Smooth muscle cell of the brain vasculature (primary cell): ENCODE measurements around the gene CA9.

Experiments
- DNase-seq: peaks from one replicate; pipeline ENCODE4 v3.0.0-alpha.2; 2012; ENCODE audit warnings: low read depth, low spot score

Gene CA9

DNA sequence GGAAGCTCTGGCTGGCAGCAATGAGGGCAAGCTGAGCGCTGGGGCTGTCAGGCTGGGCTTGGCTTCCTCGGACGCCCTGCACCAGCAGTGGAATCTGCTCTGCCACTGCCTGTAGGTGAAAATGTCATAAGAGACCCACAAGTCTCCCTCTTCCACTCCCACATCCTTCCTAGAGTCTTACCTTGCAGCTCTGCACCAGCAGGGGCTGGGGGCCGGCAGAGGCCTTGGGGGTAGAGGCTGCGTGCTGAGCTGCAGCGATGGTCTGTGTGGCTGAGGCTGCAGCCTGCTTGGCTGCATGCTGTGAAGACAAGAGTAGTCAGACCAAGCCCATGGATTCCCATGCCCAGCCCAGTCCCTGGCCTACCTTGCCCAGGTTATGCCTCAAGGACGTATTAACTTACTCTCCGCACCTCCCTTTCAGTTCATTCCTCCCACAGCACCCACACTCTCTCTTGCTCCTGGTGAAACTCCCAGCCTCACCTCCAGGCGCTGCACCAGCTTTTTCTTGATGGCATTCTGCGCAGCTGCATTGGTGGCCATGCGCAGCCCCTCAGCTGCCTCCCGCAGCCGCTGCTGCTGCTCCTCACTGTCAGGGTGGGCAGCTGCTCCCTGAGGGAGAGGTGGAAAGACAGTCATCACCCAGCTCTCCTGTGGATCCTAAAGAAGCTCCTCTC lies 41.0 kb downstream of the CA9 start:
- no peak for DNase-seq

- no peak for DNase-seq
These were observed 42.5 kb downstream of the CA9 start for GRCh38 chr9:35716230-35716629.

DNA sequence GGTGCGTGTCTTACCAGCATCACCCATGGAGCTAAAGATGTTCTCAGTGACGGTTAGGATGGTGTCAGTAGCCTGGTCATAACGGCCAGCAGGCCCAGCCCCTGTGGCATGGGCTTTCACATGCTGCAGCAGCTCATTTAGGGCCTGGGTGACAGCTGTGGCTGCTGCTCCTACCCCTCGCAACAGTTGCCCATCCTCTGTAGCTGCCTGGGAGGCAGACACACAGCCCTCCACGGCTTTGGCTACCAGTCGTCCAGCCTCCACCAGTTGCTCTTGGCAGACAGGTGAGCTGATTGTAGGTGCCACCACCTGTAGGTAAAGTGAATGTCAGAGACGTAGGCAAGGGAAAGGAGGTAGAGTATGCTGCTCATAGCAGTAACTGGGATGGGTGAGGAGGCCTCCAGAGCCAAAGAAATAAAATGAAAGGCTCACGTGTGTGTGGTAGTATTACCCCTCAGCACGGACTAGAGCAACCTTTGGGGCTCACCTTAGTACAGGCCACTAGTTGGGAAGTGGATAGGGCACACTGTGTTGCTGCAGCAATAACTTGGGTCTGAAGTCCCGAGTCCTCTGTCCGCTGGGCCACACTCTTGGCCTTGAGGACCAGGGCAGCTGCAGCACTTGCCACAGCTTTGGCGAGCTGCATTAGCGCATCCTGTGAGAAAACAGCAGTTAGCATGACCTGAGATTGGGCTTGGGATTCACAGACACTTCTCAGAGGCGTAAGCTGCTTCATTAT lies 43.6 kb downstream of the CA9 start:
- DNase-seq, result no peak

DNA sequence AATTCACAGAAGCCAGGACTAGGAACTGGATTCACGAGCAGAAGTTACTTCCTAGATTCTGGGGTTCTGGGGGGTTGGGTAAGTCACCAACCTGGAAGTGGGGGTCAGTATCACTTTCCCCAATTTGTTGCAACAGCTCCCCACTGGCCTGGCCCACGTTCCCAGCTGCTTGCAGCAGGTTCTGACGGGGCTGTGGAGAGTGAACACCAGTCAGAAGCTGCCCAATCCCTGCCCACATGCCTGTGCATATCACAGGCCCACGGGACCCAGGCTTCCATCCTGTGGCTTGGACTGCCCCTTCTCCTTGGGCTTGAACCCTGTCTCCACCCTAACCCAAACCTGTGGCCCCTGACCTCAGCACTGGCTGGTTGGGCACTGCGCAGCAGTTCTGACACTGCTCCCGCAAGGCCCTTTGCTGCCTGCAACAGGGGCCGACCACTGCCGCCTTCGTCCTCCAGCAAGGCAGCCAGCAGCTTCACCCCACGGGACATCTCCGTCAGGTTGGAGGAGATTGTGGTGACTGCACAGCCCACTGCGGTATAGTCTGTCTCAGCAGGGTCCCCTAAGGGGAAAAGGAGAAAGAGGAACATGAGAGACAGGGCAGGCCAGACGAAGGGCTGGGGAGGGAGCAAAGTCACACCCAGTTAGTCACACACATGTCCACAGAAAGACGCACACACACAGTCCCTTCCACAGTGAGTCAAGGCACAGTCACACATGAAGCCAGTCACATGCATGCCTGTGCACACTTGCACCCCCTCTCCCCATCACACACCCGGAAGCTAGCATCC lies 45.2 kb downstream of the CA9 start:
- DNase-seq, result no peak

DNA sequence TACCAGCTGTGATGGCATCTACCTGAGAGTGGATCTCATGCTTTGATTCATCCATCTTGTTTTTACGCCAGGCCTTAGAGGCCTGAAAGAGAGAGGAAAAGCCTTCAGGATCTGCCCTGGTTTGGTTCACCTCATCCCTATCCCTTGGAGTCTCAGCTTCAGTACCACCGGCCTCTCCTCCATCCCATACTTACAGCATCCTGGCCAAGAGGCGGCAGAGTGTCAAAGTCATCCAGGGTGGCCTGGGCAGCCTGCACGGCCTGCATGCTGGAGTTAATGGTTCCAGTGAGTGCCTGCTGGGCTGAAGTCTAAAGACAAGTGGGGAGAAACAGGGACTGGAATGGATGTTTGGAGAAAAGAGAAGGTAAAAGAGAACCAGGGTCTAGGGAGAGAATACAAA lies 45.8 kb downstream of the CA9 start:
- no peak for DNase-seq

- DNase-seq, result no peak
These were observed 49.7 kb downstream of the CA9 start for GRCh38 chr9:35723426-35723825.

- no peak for DNase-seq
These were observed 50.2 kb downstream of the CA9 start for GRCh38 chr9:35723908-35724307.

- no peak for DNase-seq
These were observed 51.6 kb downstream of the CA9 start for GRCh38 chr9:35725362-35725761.

DNA sequence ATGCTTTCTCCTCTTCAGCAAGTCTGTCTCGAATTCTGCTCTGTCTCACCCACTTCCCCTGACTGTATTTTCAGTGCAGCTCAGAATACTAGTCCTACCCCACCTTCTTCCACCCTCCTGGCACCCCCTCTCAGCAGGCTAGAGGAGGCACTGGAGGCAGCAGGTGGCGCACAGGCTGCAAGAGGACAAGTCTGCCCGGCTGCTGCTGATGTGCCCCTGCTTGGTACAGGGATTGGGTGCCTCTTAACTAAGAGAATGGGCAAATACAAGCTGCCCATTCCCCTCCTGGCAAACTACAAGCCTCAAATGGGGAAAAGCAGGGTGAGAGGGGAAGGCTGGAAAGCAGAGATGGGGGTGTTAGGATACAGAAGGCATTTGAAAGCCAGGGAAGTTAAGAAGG lies 53.2 kb downstream of the CA9 start:
- no peak for DNase-seq

DNA sequence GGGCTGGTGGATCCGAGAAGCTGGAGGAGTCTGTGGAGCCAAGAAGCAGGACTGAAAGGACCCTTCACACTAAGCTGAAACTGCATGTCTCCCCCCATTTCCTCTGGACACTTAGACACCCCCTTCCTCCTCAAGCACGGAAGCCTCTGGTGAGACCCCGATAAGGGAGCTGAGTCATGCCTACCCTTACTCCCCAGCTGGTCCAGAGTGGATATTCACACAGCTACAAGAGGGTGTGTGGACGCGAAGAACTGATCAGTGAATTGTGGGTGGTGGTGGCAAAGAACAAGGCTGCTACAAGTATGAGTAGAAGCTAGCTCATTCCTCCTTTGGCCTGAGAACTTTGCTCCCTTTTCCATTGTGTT lies 53.9 kb downstream of the CA9 start:
- DNase-seq, result no peak

DNA sequence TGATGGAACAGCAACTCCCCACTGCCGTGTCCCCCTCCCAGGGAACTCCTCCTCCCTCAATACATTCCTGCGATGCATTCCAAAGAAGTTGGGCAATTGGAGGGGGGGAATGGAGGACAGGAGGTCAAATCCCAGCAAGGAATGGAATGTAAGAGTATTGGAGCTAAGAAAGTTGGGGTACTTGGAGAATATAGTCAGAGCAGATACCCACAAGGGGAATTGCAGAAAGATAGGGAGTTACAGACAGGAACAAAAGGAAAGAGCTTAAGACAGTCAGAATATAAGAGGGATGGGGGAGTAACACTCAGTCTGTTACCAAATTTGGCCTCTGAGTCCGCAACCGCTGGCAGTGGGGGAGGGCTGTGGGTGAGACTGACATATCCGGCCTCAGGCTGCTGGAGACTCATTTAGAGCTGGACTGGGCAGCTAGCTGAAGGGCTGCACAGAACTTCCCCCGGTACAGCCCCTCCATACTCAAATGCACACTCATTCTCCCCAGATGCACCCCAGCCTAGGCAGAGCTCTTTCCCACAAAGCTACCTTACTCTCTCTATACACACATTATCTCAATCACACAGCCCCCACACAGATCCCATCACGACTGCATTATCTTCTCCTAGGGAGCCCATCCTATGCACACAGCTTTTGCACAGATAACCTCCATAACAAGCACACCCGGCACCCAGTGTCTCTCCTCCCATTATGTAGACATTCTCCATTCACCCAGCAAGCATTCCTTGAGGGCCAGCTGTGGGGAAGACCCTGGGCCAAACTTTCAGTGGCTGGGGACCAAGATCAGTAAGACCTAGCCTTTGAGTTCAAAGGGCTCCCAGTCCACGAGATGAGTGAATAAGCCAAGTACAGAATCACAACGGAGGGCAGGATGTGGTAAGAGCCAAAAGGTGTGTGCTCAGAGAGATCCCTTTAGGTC lies 54.6 kb downstream of the CA9 start:
- no peak for DNase-seq

- DNase-seq, result no peak
These were observed 55.4 kb downstream of the CA9 start for GRCh38 chr9:35729101-35729500.

GRCh38 chr9:35729700-35730485 lies 56.2 kb downstream of the CA9 start:
- no peak for DNase-seq

- no peak for DNase-seq
These were observed 56.7 kb downstream of the CA9 start for GRCh38 chr9:35730486-35730854.
